WTC11 (cell line): ENCODE results near the gene SLC11A1.

Experiments
- AR ChIP-seq: fragments of 250-450 bp; sonication (Bioruptor Pico); IDR thresholded peaks from 2 replicates; pipeline ENCODE4 v1.9.0; 2021; ENCODE audit warnings: mild to moderate bottlenecking
- ATF1 ChIP-seq: sonication (generic); formaldehyde crosslinking; IDR thresholded peaks from 2 replicates; pipeline ENCODE4 v1.8.1; 2023; ENCODE audit warnings: mild to moderate bottlenecking, moderate library complexity, missing genetic modification reagents
- ERG ChIP-seq: fragments of 250-450 bp; sonication (Bioruptor Pico); IDR thresholded peaks from 2 replicates; pipeline ENCODE4 v1.8.0; 2021; ENCODE audit warnings: mild to moderate bottlenecking
- ETV6 ChIP-seq: sonication (generic); formaldehyde crosslinking; IDR thresholded peaks from 2 replicates; pipeline ENCODE4 v1.8.1; 2022; ENCODE audit warnings: mild to moderate bottlenecking, missing genetic modification reagents
- FOXP4 ChIP-seq: sonication (generic); formaldehyde crosslinking; IDR thresholded peaks from 2 replicates; pipeline ENCODE4 v1.8.0; 2022; ENCODE audit warnings: mild to moderate bottlenecking, missing genetic modification reagents
- STAT6 ChIP-seq: sonication (generic); formaldehyde crosslinking; conservative IDR thresholded peaks from 2 replicates; pipeline ENCODE4 v1.8.1; 2023; ENCODE audit warnings: mild to moderate bottlenecking, low read depth, missing genetic modification reagents, moderate library complexity
- ZBTB21 ChIP-seq: sonication (generic); formaldehyde crosslinking; IDR thresholded peaks from 2 replicates; pipeline ENCODE4 v1.8.1; 2023; ENCODE audit warnings: mild to moderate bottlenecking, missing genetic modification reagents, borderline replicate concordance
- ZNF416 ChIP-seq: fragments of 250-450 bp; sonication (Bioruptor Pico); IDR thresholded peaks from 2 replicates; pipeline ENCODE4 v1.9.0; 2021; ENCODE audit warnings: mild to moderate bottlenecking, inconsistent platforms
- ZNF512 ChIP-seq: sonication (generic); formaldehyde crosslinking; IDR thresholded peaks from 2 replicates; pipeline ENCODE4 v1.8.1; 2022; ENCODE audit warnings: missing genetic modification reagents, borderline replicate concordance

- TF ChIP-seq ZNF512 (no peak), ZBTB21 (no peak), AR (no peak), STAT6 (CRISPR knock-in tag) (no peak), ATF1 (CRISPR knock-in tag) (no peak), ERG (no peak), ZNF416 (no peak), ETV6 (CRISPR knock-in tag) (no peak), FOXP4 (no peak)
These were observed 19.1 kb downstream of the SLC11A1 start for GRCh38 chr2:218400930-218401881.
